ENCODE data around the gene GARIN3.

Gene GARIN3

GRCh38 chr5:157142317-157143126 is 23.5 kb downstream of the GARIN3 start, which contains the start of gene MED7:
Gene MED7 (minus strand): TSS chr5:157142865. CDS start chr5:157139431, 3,434 bp downstream.
- TF ChIP-seq CTCF (IDR thresholded peaks at IDR 0.05; ENCODE audit: low read length) (no peak), EZH2phosphoT487 (IDR thresholded peaks at IDR 0.05; ENCODE audit: low read length) (no peak), EZH2 (optimal IDR thresholded peaks at IDR 0.05; ENCODE audit: low read depth, low read length) (no peak)
- peaks cover 48% of the 10 kb centered on the region for H3K79me2 ChIP-seq (ENCODE audit: low read length)
- no peaks in the 10 kb centered on the region for H3K9me2 ChIP-seq (replicated peaks; ENCODE audit: insufficient read depth, low read length)
- no peaks in the 10 kb centered on the region; the same call in 1 of the 2 replicates for H3K36me3 ChIP-seq (replicated peaks; ENCODE audit: insufficient read depth, low read length)
- H3K4me3 ChIP-seq (ENCODE audit: low read length), result peak within 1 kb of the TSS; percentile 88
- peaks cover 8% of the 10 kb centered on the region for H3K4me1 ChIP-seq (ENCODE audit: low read length)
- H3K4me2 ChIP-seq (ENCODE audit: low read depth, low read length), result peak within 1 kb of the TSS; percentile 78
- H3F3A ChIP-seq (ENCODE audit: insufficient read depth, low read length), result no peaks in the 10 kb centered on the region; the same call in 1 of the 2 replicates
- H3K9me3 ChIP-seq (replicated peaks; ENCODE audit: insufficient read depth, low read length), result no peaks in the 10 kb centered on the region
- no peaks in the 10 kb centered on the region for H3K27me3 ChIP-seq (replicated peaks; ENCODE audit: insufficient read depth, low read length)
- H3K27ac ChIP-seq (ENCODE audit: low read length), result peak within 1 kb of the TSS; percentile 59; the same call in 1 of the 2 replicates
- DNase-seq, result peak; percentile 99
- H2AFZ ChIP-seq (ENCODE audit: low read length), result peak within 1 kb of the TSS; percentile 88
- H4K20me1 ChIP-seq (ENCODE audit: insufficient read depth, low read length), result no peaks in the 10 kb centered on the region
- H3K9ac ChIP-seq (ENCODE audit: low read length), result peak within 1 kb of the TSS; percentile 92

DNA sequence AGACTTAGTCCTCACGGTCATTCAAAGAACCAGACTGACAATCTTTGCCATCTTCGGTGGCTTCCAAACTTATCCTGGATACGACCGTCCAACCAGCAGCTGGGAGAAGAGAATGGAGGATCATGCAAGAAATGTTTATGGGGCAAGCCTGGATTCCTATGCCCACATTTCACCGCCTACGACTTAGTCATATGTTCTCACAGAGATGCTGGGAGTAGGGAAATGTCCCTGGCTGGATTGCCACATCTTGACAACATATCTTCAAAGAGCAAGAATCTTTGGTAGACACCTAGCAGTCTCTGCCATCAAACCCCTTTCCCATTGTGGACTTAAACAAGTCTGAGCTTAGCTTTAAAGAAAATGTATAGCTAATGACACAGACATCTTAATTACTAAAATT is 28.4 kb downstream of the GARIN3 start:
- Histone ChIP-seq H3K9me3 (replicated peaks; ENCODE audit: insufficient read depth, low read length) (no peaks in the 10 kb centered on the region), H3K27ac (ENCODE audit: low read length) (no peak overlapping the region), H4K20me1 (ENCODE audit: insufficient read depth, low read length) (no peaks in the 10 kb centered on the region), H3K79me2 (ENCODE audit: low read length) (peaks cover 59% of the 10 kb centered on the region), H3K27me3 (replicated peaks; ENCODE audit: insufficient read depth, low read length) (no peaks in the 10 kb centered on the region), H2AFZ (ENCODE audit: low read length) (no peak overlapping the region), H3F3A (ENCODE audit: insufficient read depth, low read length) (peaks cover 4% of the 10 kb centered on the region; the same call in 1 of the 2 replicates), H3K4me2 (ENCODE audit: low read depth, low read length) (no peak overlapping the region), H3K36me3 (replicated peaks; ENCODE audit: insufficient read depth, low read length) (no peaks in the 10 kb centered on the region; the same call in 1 of the 2 replicates), H3K9ac (ENCODE audit: low read length) (no peak overlapping the region), H3K4me3 (ENCODE audit: low read length) (no peak overlapping the region), H3K9me2 (replicated peaks; ENCODE audit: insufficient read depth, low read length) (no peaks in the 10 kb centered on the region), H3K4me1 (ENCODE audit: low read length) (0 out of 2 replicates have a peak, but pooled peaks cover 4% of the 10 kb centered on the region)
- TF ChIP-seq CTCF (IDR thresholded peaks at IDR 0.05; ENCODE audit: low read length) (no peak), EZH2 (optimal IDR thresholded peaks at IDR 0.05; ENCODE audit: low read depth, low read length) (no peak)
- DNase-seq, result no peak

DNA sequence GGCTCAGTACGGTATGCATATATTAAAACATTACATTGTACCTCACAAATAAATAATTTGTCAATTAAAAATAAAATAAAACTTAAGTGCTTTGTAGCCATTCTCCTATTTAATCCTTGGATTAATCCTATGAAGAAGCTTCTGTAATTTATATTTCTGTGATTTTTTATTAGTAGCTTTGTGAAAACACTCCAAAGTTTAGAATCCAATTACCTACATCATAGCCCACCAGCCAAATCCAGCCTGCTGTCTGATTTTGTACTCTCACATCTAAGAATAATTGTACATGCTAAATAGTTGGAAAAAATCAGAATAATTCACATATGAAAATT is 33.8 kb downstream of the GARIN3 start:
- no peaks in the 10 kb centered on the region for H3K9me2 ChIP-seq (replicated peaks; ENCODE audit: insufficient read depth, low read length)
- H3K4me2 ChIP-seq (ENCODE audit: low read depth, low read length), result no peak overlapping the region
- H3K4me3 ChIP-seq (ENCODE audit: low read length), result no peak overlapping the region
- H3K79me2 ChIP-seq (ENCODE audit: low read length), result peaks cover 8% of the 10 kb centered on the region
- H3F3A ChIP-seq (ENCODE audit: insufficient read depth, low read length), result peaks cover 8% of the 10 kb centered on the region
- no peaks in the 10 kb centered on the region for H3K9me3 ChIP-seq (replicated peaks; ENCODE audit: insufficient read depth, low read length)
- H3K4me1 ChIP-seq (ENCODE audit: low read length), result no peaks in the 10 kb centered on the region
- no peak overlapping the region for H3K9ac ChIP-seq (ENCODE audit: low read length)
- H3K36me3 ChIP-seq (replicated peaks; ENCODE audit: insufficient read depth, low read length), result no peaks in the 10 kb centered on the region
- H3K27ac ChIP-seq (ENCODE audit: low read length), result no peak overlapping the region
- no peak for DNase-seq
- H4K20me1 ChIP-seq (ENCODE audit: insufficient read depth, low read length), result no peaks in the 10 kb centered on the region
- TF ChIP-seq EZH2phosphoT487 (IDR thresholded peaks at IDR 0.05; ENCODE audit: low read length) (no peak), CTCF (IDR thresholded peaks at IDR 0.05; ENCODE audit: low read length) (no peak), EZH2 (optimal IDR thresholded peaks at IDR 0.05; ENCODE audit: low read depth, low read length) (no peak)
- no peaks in the 10 kb centered on the region for H3K27me3 ChIP-seq (replicated peaks; ENCODE audit: insufficient read depth, low read length)
- no peak overlapping the region for H2AFZ ChIP-seq (ENCODE audit: low read length)

Measured in MM.1S (cell line).